Mucosa of descending colon (tissue), 3 donors: ENCODE results near the gene SLC25A4. TPM values are rescaled to one million over a fixed set of nuclear protein-coding genes. Genes with fewer than 3 reads are reported as not detected.
"Not testable (repeated sequence)": the region's sequence is repeated elsewhere in the genome, so short reads cannot be mapped to it uniquely, and the experiment has no call there.

Source experiments
- ATAC-seq: fragments of 200-7000 bp; cut with Tn5 transposase; one replicate; pipeline ENCODE4 v1.9.1; 2020; ENCODE audit warnings: mild to moderate bottlenecking, moderate library complexity
- DNase-seq, 3 donors: peaks; one replicate each; pipeline ENCODE4 v3.0.0-alpha.2; 2020
- H3K36me3 ChIP-seq: fragments of 200-600 bp; one replicate; pipeline ENCODE4 v1.8.0; 2021; ENCODE audit warnings: low read depth, mild to moderate bottlenecking
- H3K4me1 ChIP-seq: fragments of 200-600 bp; one replicate; pipeline ENCODE4 v1.8.0; 2021; ENCODE audit warnings: low read depth, mild to moderate bottlenecking
- H3K4me3 ChIP-seq: fragments of 200-600 bp; one replicate; pipeline ENCODE4 v1.8.0; 2021; ENCODE audit warnings: mild to moderate bottlenecking
- H3K9me3 ChIP-seq: fragments of 200-600 bp; one replicate; pipeline ENCODE4 v1.8.0; 2021; ENCODE audit warnings: mild to moderate bottlenecking
- CTCF ChIP-seq: fragments of 200-600 bp; IDR thresholded peaks from one replicate; pipeline ENCODE4 v1.8.0; 2022; ENCODE audit warnings: antibody characterized with exemption, mild to moderate bottlenecking
- intact Hi-C, 2 donors: fragments of 100-400 bp; cut with DNase I in 1 of 2; cut with micrococcal nuclease in 1 of 2; formaldehyde crosslinking; loops; one replicate each; pipeline versions ENCODE4 v1.11.0 to v1.11.1; 2022; cut with DNase I, micrococcal nuclease
- total RNA-seq, 3 donors: library from RNA; stranded (reverse); fragmentation: NEBNext Ultra II Directional in 2 of 3; extraction: Animal tissue kit (Norgen Biotek cat#: 25700) in 2 of 3; gene quantifications; one replicate each; pipeline versions ENCODE4 v1.2.1 to v1.2.4, GENCODE V29; 2021 to 2023
- donor health status: DM: no; HTN: no; CAD: no; lungs with moderate emphysema.
- donor health status: DM: no; HTN: no; CAD: no.
- donor health status: DM: no; HTN: yes; CAD: no.

Gene SLC25A4
- total RNA-seq, 3 donors from 2014 or later = 30.6 to 115 (median 31.9) TPM

- ATAC-seq (peak; percentile 97), DNase-seq (peak in 2 of 3 donors; percentile 42 to 55)
- Histone ChIP-seq H3K4me1 (no peaks in the 10 kb centered on the region), H3K36me3 (no peaks in the 10 kb centered on the region), H3K9me3 (no peaks in the 10 kb centered on the region), H3K4me3 (no peak overlapping the region)
- intact Hi-C loops = no loop called here
- TF ChIP-seq CTCF = no peak
Measured at GRCh38 chr4:185115827-185116232, 27.2 kb upstream of the SLC25A4 start.

- H3K4me1 ChIP-seq = no peaks in the 10 kb centered on the region
- ATAC-seq (no peak), DNase-seq (no peak)
- no peak for TF ChIP-seq CTCF
- no peaks in the 10 kb centered on the region for H3K9me3 ChIP-seq
- no peaks in the 10 kb centered on the region for H3K36me3 ChIP-seq
- intact Hi-C loops = no loop called here
- no peak overlapping the region for H3K4me3 ChIP-seq
Measured at GRCh38 chr4:185117300-185117934, 25.6 kb upstream of the SLC25A4 start.

- DNase-seq (no peak), ATAC-seq (no peak)
- Histone ChIP-seq H3K4me3 (no peak overlapping the region), H3K4me1 (no peaks in the 10 kb centered on the region), H3K9me3 (no peaks in the 10 kb centered on the region), H3K36me3 (no peaks in the 10 kb centered on the region)
- no peak for TF ChIP-seq CTCF
- intact Hi-C loops = no loop called here
Measured at GRCh38 chr4:185118876-185119275, 24.2 kb upstream of the SLC25A4 start.

- ATAC-seq, H3K4me1 ChIP-seq, DNase-seq, H3K4me3 ChIP-seq, H3K9me3 ChIP-seq, H3K36me3 ChIP-seq, intact Hi-C loops: not testable (repeated sequence)
Measured at GRCh38 chr4:185119467-185119866, 23.6 kb upstream of the SLC25A4 start.

GRCh38 chr4:185119927-185120630 lies 23.0 kb upstream of the SLC25A4 start:
- DNase-seq (no peak), ATAC-seq (no peak)
- Histone ChIP-seq H3K36me3 (no peaks in the 10 kb centered on the region), H3K9me3 (no peaks in the 10 kb centered on the region), H3K4me1 (no peaks in the 10 kb centered on the region), H3K4me3 (no peak overlapping the region)
- no peak for TF ChIP-seq CTCF
- intact Hi-C loops = no loop called here

GRCh38 chr4:185120631-185120946 lies 22.5 kb upstream of the SLC25A4 start:
- no peak for DNase-seq

More at GRCh38 chr4:185120631-185120946, 22.5 kb upstream of the SLC25A4 start:
- intact Hi-C loops = no loop called here
- H3K4me1 ChIP-seq = no peaks in the 10 kb centered on the region
- no peaks in the 10 kb centered on the region for H3K9me3 ChIP-seq
- no peak for ATAC-seq
- no peak overlapping the region for H3K4me3 ChIP-seq
- no peaks in the 10 kb centered on the region for H3K36me3 ChIP-seq
- no peak for TF ChIP-seq CTCF
